Measurements from ENCODE around the gene ANKLE2.

GRCh38 chr12:132801741-132802140, 40.1 kb upstream of the ANKLE2 start:
- TF ChIP-seq POLR2A (IDR thresholded peaks at IDR 0.05) (no peak), CTCF (IDR thresholded peaks at IDR 0.05) (no peak)

Measured in testis (tissue), 2 donors.